ENCODE measurements around the gene NLGN2.

Gene NLGN2

DNA sequence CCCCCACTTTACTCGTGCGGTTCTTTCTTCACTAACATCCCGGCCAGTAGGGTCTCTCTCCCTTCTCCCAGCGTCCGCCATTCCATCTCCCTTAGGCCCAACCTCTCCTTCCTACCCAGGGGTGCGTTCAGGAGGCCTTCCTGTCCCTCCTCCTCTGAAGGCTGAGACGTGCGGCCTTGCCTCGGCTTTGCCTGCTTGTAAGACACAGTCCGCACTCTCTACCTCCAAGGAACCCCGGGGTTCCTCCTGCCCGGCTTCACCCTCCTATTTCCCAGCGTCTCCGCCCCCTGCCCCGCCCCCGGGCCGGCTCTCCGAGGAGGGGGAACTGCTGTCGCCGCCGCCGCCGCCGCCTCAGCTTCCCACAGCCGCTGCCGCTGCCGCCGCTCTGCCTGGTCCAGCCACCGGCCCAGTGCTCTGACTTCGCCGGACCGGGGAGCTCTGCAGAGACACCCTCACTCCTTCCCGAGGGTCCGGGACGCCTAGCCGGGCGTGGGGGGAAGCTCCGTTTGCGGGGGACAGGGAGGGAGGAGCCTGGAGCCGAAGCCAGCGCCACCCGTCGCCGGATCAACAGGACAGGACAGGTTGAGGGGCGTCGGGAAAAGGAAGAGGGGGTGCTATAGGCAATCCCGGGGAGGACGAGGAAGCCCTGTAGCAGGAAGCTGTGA is 30.4 kb downstream of the NLGN2 start:
- no peak for DNase-seq (ENCODE audit: low spot score)

DNA sequence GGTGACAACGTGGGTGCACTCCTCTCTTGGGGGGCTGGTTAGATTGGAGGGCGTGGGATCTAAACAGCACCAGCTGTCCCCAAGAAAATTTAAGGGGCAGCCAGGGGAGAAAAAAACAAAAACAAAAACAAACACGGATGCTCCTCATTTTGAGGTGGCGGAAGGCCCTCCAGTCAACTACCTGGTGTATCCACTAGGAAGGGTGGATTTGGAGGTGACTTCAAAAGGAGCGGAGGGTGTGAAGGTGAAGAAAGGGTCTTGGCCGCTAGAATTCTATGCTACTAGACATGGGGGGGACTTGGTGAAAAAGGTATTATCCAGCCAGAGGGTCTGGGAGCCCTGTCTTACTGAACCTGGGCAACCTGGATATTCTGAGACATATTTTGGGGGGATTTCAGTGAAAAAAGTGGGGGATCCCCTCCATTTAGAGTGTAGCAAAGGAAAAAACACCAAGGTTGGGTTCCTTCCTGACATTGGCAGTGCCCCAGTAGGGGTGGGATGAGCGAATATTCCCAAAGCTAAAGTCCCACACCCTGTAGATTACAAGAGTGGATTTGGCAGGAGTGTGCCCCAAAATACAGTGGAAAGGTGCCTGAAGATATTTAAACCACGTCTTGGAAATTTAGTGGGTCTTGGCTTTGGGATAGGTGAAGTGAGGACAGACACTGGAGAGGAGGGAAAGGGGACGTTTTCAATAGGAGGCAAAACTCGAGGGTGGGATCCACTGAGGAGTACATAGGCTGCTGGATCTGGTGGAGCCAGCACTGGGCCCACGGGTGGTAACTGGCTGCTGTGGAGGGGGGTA is 31.2 kb downstream of the NLGN2 start:
- DNase-seq (ENCODE audit: low spot score) = no peak

DNA sequence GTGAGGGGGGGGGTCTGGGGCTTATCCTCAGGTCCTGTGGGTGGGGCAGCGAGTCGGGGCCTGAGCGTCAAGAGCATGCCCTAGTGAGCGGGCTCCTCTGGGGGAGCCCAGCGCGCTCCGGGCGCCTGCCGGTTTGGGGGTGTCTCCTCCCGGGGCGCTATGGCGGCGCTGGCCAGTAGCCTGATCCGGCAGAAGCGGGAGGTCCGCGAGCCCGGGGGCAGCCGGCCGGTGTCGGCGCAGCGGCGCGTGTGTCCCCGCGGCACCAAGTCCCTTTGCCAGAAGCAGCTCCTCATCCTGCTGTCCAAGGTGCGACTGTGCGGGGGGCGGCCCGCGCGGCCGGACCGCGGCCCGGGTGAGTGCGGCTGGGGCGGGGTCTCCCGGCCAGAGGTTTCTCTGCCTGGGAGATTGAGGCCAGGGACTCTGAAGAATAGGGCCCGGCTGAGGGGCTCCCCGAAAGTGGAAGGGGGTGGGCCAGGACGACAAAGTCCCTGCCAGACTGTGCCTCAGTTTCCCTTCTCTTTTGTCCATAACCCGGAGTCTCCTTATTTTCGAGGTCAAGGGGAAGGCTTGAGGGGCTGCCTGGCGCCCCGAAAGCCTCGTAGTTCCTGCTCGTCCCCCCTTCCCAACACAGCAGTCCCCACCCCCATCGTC is 31.9 kb downstream of the NLGN2 start, which contains the start of gene FGF11:
TSS of gene FGF11 (plus strand) at position 51 of the 651 bp plus-strand sequence. CDS start at position 160, 109 bp downstream.
- DNase-seq (ENCODE audit: low spot score) = no peak

DNA sequence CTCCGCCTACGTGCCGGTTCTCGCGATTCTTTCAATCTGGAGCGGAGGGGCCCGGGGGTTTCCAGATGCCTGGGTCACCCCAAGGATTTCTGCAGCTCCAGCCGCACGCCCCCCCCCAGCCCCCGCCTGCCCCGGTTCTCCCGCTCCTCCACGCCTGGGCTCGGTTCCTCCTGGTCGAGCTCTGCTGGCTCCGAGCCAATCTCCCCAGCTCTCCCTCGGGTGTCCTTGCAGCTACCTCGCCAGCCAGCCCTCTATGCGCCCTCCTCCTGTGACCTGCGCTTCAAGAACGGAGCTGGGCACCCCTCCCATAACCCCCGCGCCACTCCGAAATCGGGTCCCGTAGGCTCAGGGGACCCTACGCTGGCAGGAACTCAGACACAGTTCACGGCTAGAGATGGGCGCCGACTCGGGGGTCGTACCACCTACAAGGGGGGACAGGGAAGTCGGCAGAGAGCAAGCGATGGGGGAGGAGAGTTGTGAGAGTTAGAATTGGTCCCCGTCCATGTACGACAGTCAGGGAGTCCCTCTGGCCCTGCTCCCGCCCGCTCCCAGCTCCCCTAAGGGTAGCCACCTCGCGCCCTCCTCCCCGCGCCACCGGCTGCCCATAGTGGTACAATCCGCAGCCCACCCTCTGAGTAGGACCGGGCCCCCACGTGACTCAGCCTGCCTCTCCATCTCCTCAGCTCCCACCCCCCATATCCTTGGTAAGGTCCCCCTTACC is 32.6 kb downstream of the NLGN2 start:
- no peak for DNase-seq (ENCODE audit: low spot score)

DNA sequence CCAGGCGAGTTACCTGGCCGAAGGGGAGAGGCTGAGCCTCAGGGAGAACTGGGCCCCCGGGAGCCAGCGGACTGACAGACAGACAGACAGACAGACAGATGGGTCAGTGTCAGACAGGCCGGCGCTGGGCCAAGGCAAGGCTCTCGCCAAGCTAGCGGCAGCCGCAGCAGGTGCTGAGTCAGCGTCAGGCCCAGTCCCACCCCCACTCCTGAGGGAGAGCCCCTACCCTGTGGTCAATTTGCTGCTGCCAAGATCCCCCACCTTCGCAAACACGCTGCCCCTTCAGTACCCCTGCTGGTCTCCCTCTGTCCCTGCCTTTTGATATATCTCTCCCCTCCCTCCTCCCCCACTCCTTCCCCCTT is 33.2 kb downstream of the NLGN2 start:
- no peak for DNase-seq (ENCODE audit: low spot score)

DNA sequence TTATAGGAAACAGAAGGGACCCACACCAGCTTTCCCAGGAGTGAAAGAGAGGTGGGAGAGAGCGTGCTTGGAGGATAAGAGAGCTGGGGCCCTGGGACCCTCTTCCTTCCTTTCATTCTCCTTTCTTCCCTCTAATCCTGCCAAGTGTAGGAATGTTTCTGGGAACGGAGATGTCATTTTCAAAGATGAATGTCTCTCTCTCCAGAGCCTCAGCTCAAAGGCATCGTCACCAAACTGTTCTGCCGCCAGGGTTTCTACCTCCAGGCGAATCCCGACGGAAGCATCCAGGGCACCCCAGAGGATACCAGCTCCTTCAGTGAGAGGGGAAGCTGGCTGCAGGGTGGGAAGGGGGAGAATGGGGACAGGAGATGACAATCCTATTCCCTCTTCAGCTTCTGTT is 33.6 kb downstream of the NLGN2 start:
- DNase-seq (ENCODE audit: low spot score) = no peak

DNA sequence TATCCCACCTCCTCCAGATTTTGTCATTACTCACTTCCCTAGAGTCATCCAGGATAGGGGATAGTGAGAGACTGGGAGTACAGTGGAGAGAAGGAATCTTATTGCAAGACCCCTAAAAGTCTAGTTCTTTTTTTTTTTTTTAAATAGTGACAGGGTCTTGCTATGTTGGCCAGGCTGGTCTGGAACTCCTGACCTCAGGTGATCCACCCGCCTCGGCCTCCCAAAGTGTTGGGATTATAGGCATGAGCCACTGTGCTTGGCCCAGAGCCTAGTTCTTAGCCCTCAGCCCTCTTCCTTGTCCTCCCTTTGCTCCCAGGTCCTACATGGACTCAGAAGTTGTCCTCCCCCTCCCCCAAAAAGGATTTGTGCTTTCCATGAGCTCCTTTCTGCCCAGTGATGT is 34.5 kb downstream of the NLGN2 start:
- no peak for DNase-seq (ENCODE audit: low spot score)

DNA sequence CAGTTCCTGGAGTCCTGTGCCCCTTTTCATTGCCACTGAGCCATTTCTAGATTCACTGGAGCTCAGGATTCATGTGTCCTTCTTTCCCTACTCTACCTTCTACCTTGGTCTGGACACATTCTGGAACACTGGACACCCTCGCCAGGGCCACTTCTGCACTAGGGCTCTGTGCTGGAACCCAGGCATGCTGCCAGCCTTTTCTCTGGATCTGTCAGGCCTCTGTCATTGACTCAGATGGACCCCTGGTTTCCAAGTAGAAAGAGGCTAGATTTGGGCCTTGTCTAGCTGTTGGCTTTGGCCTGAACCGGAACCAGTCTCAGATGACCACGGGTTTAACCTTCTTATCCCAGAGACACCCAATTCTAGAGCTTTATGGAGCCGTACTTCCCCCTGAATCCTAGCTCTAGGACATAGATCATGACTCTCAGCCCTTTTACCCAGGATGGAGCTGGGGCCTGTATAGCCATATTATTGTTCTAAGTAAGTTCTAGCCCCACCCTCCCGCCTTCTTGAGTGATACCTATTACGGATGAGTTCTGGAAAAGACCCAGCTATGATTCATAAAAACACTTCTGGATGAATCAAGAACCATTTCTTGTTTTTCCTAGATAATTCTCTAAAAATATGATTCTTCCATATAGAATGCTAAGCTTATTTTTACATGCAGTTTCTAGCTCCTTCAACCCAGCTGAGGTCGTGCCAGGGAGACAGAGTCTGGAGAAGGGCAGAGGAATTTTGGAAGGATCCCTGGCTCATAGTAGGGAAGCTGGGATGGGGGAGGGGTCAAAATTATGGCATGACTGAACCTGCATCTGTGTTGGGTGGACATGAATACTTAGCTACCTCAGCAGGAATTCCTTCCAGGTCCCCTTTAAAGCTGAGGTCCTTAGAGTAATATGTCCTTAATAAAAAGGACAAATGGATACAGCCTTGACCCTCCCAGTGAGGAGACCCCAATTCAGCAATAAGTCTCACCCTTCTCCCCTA is 36.1 kb downstream of the NLGN2 start:
- no peak for DNase-seq (ENCODE audit: low spot score)

DNA sequence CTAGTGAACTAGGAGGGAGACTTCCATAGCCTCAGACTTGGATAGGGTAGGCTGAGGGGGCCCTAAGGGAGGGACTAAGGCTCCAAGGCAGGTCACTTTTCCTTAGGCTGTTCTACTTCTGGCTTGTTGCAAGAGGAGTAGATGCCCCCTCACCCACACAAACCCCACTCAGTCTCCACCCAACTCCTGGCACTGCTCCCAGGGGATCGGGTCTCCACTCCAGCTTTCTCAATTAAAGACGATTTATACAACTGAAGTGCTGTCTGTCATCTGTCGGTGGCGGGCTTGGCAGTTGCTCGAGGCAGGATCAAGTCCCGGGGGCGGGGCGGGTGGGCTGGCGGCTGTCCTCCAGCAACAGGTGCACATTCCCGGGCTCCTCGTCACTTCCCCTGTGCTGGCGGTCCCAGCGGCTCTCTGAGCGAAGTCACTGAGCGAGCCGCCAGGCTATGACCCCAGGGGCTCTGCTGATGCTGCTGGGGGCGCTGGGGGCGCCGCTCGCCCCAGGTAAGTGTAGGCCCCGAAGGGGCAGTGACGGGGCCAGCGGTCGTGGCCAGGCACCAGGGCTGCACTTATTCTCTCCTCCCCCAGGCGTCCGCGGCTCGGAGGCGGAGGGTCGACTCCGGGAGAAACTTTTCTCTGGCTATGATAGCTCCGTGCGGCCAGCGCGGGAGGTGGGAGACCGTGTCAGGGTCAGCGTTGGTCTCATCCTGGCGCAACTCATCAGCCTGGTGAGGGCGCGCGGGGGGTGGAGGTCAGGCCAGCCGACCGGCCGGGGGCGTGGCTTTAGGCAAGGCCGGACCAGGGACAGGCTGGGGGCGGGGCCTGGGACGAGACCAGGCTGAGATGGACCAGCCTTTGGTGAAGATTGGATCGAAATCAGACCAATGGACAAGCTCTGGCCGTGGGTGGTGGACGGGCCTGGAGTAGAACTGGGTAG is 37.3 kb downstream of the NLGN2 start, which contains the start of gene CHRNB1:
TSS of gene CHRNB1 (plus strand) at position 380 of the 937 bp plus-strand sequence. CDS start at position 447, 67 bp downstream.
- DNase-seq (ENCODE audit: low spot score) = peak; percentile 67

DNA sequence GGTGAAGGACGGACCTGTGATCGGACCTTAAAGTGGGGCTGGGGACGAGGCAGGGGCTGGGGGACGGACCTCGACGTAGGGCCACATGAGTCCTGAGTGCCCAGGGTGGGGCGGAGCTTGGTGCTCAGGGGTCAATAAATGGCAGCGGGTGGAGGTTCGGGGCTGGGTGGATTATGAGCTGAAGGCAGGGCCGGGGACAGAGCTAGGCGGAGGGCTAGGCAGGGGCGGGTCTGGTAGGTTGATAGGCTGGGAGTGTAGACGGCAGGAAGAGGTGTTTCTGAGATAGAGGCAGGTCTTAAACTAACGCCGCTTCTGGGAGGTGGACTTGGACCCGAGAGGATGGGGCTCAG is 37.9 kb downstream of the NLGN2 start:
- DNase-seq (ENCODE audit: low spot score) = no peak

DNA sequence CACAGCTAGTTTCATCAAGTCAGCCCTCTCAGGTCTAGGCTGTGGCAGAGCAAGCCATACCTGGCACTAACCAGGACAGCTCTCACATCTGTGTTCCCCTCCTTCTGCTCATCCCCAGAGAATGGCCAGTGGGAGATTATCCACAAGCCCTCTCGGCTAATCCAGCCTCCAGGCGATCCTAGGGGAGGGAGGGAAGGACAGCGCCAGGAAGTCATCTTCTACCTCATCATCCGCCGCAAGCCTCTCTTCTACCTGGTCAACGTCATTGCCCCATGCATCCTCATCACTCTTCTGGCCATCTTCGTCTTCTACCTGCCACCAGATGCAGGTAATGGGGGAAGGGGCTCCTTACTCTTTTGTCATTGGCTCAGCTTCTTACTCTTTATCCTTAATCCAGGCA is 40.8 kb downstream of the NLGN2 start:
- no peak for DNase-seq (ENCODE audit: low spot score)

DNA sequence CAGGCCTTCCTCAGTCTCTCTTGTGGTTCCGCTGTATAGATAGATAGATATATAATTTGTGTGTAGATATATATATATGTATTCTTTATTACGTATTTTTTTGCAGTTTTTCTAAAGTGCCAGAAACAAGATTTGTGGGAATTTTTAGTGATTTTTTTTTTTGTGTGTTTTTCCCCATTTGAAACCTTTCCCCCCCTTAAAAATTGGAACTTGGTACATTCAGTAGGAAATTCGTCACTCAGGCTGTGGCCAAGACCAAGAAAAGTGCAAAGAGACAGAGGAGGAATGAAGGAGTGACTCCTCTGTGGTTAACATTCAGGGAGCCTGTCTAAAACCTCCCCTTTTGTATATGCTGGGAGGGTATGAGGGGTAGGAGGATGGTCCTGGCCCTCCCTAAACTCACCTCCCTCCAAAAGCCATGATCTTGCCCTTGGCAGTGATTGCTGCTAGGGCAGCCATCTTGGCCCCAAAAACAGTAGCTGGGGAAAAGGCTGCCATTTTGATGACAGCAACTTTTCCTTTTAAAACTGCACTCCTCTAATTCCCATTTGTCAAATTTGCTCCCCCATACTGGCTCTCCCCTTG is 52.4 kb downstream of the NLGN2 start:
- DNase-seq (ENCODE audit: low spot score) = no peak

DNA sequence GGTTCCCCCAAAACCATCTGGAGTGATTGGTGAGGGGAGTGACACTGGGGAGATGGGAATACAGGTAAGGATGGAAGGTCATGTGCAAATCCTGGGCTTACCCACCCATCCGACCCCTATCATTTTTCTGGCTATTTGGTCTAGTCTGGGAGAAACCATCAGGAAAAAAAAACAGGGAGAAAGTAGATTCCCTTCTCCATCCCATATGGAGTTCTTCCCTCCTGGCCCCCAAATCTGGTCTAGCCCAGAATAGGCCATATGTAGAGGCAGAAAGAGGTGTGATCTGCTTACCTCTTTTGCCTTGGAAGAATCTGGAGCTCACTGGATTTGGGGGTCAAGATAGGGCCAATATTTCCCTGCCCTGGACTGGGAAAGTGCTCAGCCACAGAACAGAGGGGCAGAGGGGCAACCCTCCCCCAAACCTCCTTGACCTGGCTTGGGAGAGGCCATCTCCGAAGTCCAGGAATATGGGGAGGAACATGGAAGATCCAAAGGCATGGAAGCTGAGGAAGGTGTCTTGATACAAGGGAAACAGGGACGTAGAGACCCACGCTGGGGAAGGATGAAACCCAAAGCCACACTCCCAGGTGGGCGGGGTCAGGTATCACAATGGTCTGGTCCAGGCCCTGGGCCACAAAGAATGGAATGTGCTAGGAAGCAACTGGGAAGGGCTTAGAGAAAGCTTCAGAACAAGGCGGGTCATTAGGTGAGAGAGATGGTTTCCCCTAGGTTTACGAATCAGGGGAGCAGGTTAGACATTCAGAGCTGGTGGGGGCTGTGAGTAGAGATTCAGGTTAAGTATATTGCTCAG is 53.4 kb downstream of the NLGN2 start:
- no peak for DNase-seq (ENCODE audit: low spot score)

DNA sequence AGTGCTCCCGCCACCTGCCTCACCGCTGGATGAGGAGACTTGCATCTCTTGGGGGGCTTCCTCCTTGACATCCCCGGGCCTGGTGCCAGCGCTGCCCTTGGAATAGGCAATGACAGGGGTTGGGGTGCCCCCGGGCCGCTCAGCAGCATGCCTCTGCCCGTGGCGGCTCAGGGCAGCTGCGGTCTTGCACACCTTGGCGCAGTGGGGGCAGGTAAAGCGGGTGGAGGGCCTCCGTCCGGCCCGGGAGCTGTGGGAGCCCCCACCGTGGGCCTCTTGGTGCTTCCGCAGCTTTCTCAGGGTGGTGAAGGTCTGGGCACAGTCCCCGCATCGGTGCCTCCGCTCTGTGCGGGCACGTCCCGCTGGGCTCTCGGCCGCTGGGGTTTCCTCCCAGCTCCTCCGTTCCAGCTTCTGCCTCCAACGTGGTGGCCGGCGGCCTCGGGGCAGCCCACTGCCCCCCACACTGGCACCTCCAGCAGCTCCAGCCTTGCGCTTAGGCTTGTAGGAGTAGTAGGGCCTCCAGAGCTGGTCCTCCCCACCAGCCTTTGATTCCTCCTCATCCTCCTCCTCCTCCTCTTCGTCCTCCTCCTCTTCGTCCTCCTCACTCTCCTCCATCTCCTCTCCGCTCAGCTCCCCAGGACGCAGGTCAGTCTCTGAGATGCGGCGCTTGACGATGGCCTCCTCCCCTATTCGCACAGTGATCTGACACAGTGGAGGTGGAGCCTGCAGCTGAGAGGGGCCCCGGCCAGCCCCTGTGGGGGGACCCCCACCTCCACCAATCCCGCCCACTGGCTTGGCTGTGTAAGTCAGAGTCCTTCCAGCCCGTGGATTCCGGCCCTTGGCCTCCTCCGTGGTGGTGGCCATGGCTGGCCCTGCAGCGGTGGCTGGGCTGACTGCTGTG is 55.1 kb downstream of the NLGN2 start:
- DNase-seq (ENCODE audit: low spot score) = no peak

DNA sequence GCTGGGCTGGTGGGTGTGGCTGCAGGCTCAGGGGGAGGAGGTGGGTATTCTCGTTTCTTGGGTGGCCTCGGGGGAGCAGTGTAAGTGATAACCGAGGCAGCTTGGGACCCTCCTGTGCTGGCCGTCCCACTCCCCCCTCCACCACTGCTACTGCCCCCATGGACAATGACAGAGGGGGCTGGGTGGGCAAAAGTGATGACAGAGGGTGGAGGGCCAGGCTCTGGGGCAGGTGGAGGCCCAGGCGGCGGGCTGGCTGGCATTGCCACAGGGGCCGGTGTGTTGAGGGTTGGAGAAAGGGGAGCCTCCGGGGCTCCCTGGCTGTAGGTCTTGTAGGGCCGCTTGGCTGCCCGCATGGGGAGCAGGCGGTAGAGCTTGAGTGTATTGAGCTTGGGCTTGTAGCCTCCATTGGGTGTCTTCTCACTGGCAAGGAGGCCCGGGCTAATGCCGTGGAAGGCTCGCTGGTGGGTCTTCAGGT is 55.8 kb downstream of the NLGN2 start:
- no peak for DNase-seq (ENCODE audit: low spot score)

DNA sequence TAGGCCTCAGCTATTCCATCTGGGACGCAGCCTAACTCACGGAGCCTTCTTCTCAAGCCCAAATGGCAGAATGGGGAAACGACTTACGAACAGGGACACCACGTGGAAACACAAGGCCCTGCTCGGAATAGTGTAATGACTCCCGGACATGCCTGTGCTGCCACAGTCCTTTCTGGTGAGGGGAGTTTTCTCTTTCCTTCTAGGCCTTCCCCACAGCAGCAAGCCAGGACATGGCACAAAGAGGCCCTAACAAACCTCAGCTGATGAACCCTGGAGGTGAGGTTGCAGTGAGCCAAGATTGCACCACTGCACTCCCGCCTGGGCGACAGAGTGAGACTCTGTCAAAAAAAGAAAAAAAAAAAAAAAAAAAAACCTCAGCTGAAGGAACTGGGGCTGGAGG is 56.4 kb downstream of the NLGN2 start:
- DNase-seq (ENCODE audit: low spot score) = no peak

DNA sequence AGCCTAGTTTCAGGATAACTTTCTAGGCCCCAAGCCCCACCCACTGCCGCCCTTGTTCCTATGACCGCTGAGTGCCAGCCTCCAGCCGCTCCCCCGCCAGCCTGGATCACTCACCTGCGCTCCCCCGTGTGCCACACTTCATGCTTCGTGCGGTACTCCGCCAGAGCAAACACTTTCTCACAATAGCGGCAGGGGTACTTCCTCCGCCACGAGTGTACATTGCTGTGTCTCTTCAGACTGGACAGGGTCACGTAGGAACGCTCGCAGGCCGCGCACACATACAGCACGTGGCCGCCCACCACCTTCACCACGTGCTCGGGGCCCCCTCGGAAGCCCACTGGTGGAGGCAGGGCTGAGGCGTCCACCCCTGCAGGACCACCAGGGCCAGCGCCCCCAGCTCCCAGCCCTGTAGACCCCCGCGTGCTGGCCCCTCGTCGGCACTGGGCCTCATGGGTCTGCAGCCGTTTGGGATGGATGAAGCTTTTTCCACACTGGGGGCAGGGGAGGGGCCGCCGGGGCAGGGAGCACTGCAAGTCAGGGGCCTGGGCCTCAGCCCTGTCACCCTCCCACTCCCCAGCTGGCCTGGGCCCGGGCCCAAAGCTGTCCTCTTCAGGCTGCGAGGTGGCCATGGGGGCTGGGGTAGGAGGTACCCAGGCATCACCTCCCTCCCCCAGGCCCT is 58.1 kb downstream of the NLGN2 start:
- no peak for DNase-seq (ENCODE audit: low spot score)

Data from hematopoietic multipotent progenitor cell treated with erythropoietin and hydrocortisone succinate and interleukin-3 and kit ligand, for 17 days (in vitro differentiated cells).